ENCODE data around the gene CNDP2.

DNA sequence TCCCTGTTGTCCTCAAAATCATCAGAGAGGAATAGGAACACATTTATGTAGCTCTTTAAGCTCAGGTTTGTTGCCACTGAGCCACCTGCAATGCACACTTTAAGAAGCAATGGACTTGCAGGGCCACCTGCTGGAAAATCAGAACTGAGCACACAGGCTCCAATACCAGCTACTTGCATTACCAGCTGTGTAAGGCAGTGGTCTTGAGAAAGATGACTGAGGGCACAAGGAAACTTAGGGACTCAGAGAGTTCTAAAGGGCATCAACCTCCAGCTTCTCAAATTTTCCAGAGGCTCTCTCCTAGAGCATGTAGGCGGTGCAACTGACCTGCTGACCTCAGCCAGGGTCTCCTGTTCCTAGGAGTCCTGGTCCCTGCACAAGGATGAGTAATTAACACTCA is 2.5 kb upstream of the CNDP2 start:
- TF ChIP-seq CTCF (conservative IDR thresholded peaks at IDR 0.05) (peak; percentile 74), EZH2 (IDR thresholded peaks at IDR 0.05; ENCODE audit: low read depth) (no peak)
